Endothelial cell of umbilical vein (primary cell): ENCODE measurements around the gene C10orf105. TPM values are rescaled to one million over a fixed set of nuclear protein-coding genes. Genes with fewer than 3 reads are reported as not detected.

Experiments used
- BruUV-seq: library from RNA; stranded (reverse); fragments of 400-500 nt; replicated peaks from 2 replicates; lab custom pipeline; 2021; lab: Mats Ljungman, UMichigan
- CTCF ChIA-PET: fragments of 300-600, 350-600 bp; sonication (Branson Sonifier 250); formaldehyde crosslinking; loops from one replicate; lab custom pipeline; 2021; ENCODE audit warnings: antibody characterized with exemption, inconsistent platforms; lab: Charles Lee
- POLR2A ChIA-PET: fragments of 300-600, 350-600 bp; sonication (Branson Sonifier 250); formaldehyde crosslinking; loops from one replicate; lab custom pipeline; 2021; ENCODE audit warnings: antibody characterized with exemption, inconsistent platforms; lab: Charles Lee
- DNase-seq: peaks from one replicate; pipeline ENCODE4 v3.0.0-alpha.2; 2011; ENCODE audit warnings: low read depth, low spot score
- FAIRE-seq: peaks from 2 replicates; lab custom pipeline; 2011; peaks lifted over from hg19 to GRCh38; lab: Jason Lieb, UNC
- H2AFZ ChIP-seq: 2 replicates; pipeline ENCODE4 v1.6.0; 2012; ENCODE audit warnings: low read depth, low read length, control low read depth, inconsistent platforms
- H3K27ac ChIP-seq: 2 replicates; pipeline ENCODE4 v1.5.1; 2011; ENCODE audit warnings: low read depth, mild to moderate bottlenecking, control low read depth, low read length, moderate library complexity; ENCODE audit not compliant: insufficient read depth
- H3K27me3 ChIP-seq, 2 experiments: 2 replicates each; pipeline versions ENCODE4 v1.6.0 to v1.6.1; 2011; ENCODE audit warnings: low read length in 2 of 2, mixed read lengths in 1 of 2; ENCODE audit not compliant: control insufficient read depth in 2 of 2, insufficient read depth in 2 of 2
- H3K36me3 ChIP-seq, 2 experiments: 2 replicates in 1 of 2; 3 replicates in 1 of 2; pipeline ENCODE4 v1.5.1; 2011; ENCODE audit warnings: low read length in 2 of 2, mild to moderate bottlenecking in 1 of 2, moderate library complexity in 1 of 2; ENCODE audit not compliant: control insufficient read depth in 2 of 2, insufficient read depth in 2 of 2; ENCODE audit errors: extremely low read depth in 1 of 2
- H3K4me1 ChIP-seq: 3 replicates; pipeline ENCODE4 v1.5.1; 2011; ENCODE audit warnings: mild to moderate bottlenecking, low read length; ENCODE audit not compliant: control insufficient read depth, insufficient read depth; ENCODE audit errors: extremely low read depth
- H3K4me2 ChIP-seq: 2 replicates; pipeline ENCODE4 v1.6.1; 2011; ENCODE audit warnings: low read length, control low read depth, mixed read lengths; ENCODE audit not compliant: insufficient read depth
- H3K4me3 ChIP-seq, 3 experiments: fragments of 200-600 bp in 1 of 3; sonication (generic), shearing (Covaris generic) in 1 of 3; replicated peaks in 1 of 3; 2 replicates each; pipeline ENCODE4 v1.5.1; 2011 to 2016; ENCODE audit warnings: control low read depth in 3 of 3, low read length in 3 of 3, mild to moderate bottlenecking in 2 of 3, inconsistent platforms in 1 of 3, low read depth in 1 of 3, moderate library complexity in 1 of 3; ENCODE audit not compliant: insufficient read depth in 1 of 3
- H3K79me2 ChIP-seq: 2 replicates; pipeline ENCODE4 v1.6.0; 2012; ENCODE audit warnings: low read length, inconsistent platforms; ENCODE audit not compliant: control insufficient read depth, insufficient read depth
- H3K9ac ChIP-seq: replicated peaks from 2 replicates; pipeline ENCODE3; 2011; ENCODE audit warnings: low read length, control low read depth; ENCODE audit not compliant: insufficient read depth; ENCODE audit errors: extremely low read depth
- H3K9me1 ChIP-seq: replicated peaks from 3 replicates; pipeline ENCODE4 v1.6.0; 2011; ENCODE audit warnings: mild to moderate bottlenecking, low read length; ENCODE audit not compliant: control insufficient read depth, insufficient read depth; ENCODE audit errors: extremely low read depth
- H3K9me3 ChIP-seq: replicated peaks from 2 replicates; pipeline ENCODE4 v1.5.1; 2012; ENCODE audit warnings: low read length, inconsistent platforms; ENCODE audit not compliant: control insufficient read depth, insufficient read depth
- H4K20me1 ChIP-seq: replicated peaks from 2 replicates; pipeline ENCODE3; 2011; ENCODE audit warnings: mild to moderate bottlenecking, low read length; ENCODE audit not compliant: control insufficient read depth, insufficient read depth; ENCODE audit errors: extremely low read depth
- CTCF ChIP-seq, 2 donors: IDR thresholded peaks; 1 replicate in 1 of 2; 2 replicates in 1 of 2; pipeline ENCODE4 v1.5.1; 2011; ENCODE audit warnings: low read length in 2 of 2, mild to moderate bottlenecking in 2 of 2, moderate library complexity in 2 of 2, control low read depth in 1 of 2, inconsistent platforms in 1 of 2, low read depth in 1 of 2; ENCODE audit not compliant: insufficient read depth in 1 of 2; ENCODE audit errors: extremely low read depth in 1 of 2
- EZH2 ChIP-seq: IDR thresholded peaks from 2 replicates; pipeline ENCODE4 v1.6.1; 2012; ENCODE audit warnings: borderline replicate concordance, low read depth, mild to moderate bottlenecking, moderate library complexity, low read length, inconsistent platforms; ENCODE audit not compliant: severe bottlenecking
- FOS ChIP-seq: IDR thresholded peaks from 2 replicates; pipeline ENCODE4 v1.6.1; 2011; ENCODE audit warnings: mild to moderate bottlenecking, low read length, moderate library complexity, borderline replicate concordance; ENCODE audit not compliant: insufficient read depth
- GATA2 ChIP-seq: IDR thresholded peaks from 2 replicates; pipeline ENCODE4 v1.7.0; 2011; ENCODE audit warnings: low read depth, mild to moderate bottlenecking, moderate library complexity, mixed read lengths, low read length; ENCODE audit not compliant: insufficient read length, insufficient read depth
- JUN ChIP-seq: IDR thresholded peaks from 2 replicates; pipeline ENCODE4 v1.6.1; 2011; ENCODE audit warnings: borderline replicate concordance, low read depth; ENCODE audit not compliant: insufficient read length, insufficient read depth
- MAX ChIP-seq: IDR thresholded peaks from 2 replicates; pipeline ENCODE4 v1.6.1; 2011; ENCODE audit not compliant: insufficient read depth, insufficient read length
- MYC ChIP-seq: IDR thresholded peaks from one replicate; pipeline ENCODE4 v1.6.1; 2011; ENCODE audit warnings: mild to moderate bottlenecking, low read depth, low read length
- POLR2A ChIP-seq: IDR thresholded peaks from 2 replicates; pipeline ENCODE4 v1.6.1; 2012; ENCODE audit warnings: low read depth, mild to moderate bottlenecking, control low read depth, low read length
- POLR2AphosphoS5 ChIP-seq: IDR thresholded peaks from 2 replicates; pipeline ENCODE4 v1.6.1; 2012; ENCODE audit warnings: low read depth, mild to moderate bottlenecking, control low read depth, low read length, moderate library complexity; ENCODE audit not compliant: insufficient read depth
- dilution Hi-C: fragments of 300-500 bp; cut with MboI; formaldehyde crosslinking; loops from one replicate; pipeline ENCODE4 v1.15.0; 2019; ENCODE audit warnings: low sequenced_read_pairs; ENCODE audit not compliant: extremely low pct_ligation_motif_present
- intact Hi-C: fragments of 100-400 bp; cut with micrococcal nuclease; formaldehyde crosslinking; loops from one replicate; pipeline ENCODE4 v1.10.0; 2022
- polyA plus RNA-seq, 4 experiments: library from polyadenylated mRNA; depleted of rRNA in 3 of 4; stranded (reverse) in 3 of 4; unstranded in 1 of 4; fragments of >200 nt; gene quantifications; 2 replicates each; pipeline versions ENCODE4 v1.2.1 to v1.2.3, GENCODE V29; 2011 to 2012; ENCODE audit warnings: missing spikeins in 1 of 4
- total RNA-seq: library from RNA; stranded (reverse); gene quantifications from 2 replicates; pipeline ENCODE4 v1.2.3, GENCODE V29; 2021

The C10orf105 gene
- total and polyA plus RNA-seq, 2 donors (not counting 3 experiments of a cell fraction or from before 2014, with no cell fraction given), result not detected

- Histone ChIP-seq H3K9me1 (no peaks in the 10 kb centered on the region), H3K27me3 (peaks cover 3 to 4% of the 10 kb centered on the region in 2 experiments), H3K4me2 (no peak overlapping the region), H3K4me1 (no peaks in the 10 kb centered on the region), H3K4me3 (no peak overlapping the region), H3K79me2 (no peaks in the 10 kb centered on the region), H3K36me3 (no peaks in the 10 kb centered on the region), H2AFZ (no peak overlapping the region), H4K20me1 (no peaks in the 10 kb centered on the region), H3K9ac (no peak overlapping the region), H3K9me3 (no peaks in the 10 kb centered on the region), H3K27ac (no peak overlapping the region)
- no peak for DNase-seq
- BruUV-seq, result no TSS peak
- POLR2A ChIA-PET, result no interaction called here
- CTCF ChIA-PET, result interaction anchor here (1.0 kb wide), 1 partner anchor 12 kb away, joined by 5 read pairs; the partner anchor contains the start of gene VSIR
- TF ChIP-seq MAX (no peak), MYC (no peak), EZH2 (no peak), GATA2 (no peak), CTCF (IDR thresholded peaks at IDR 0.05; ENCODE audit: extremely low read depth in 1 of 2, insufficient read depth in 1 of 2, low read depth in 1 of 2, low read length in 2 of 2) (no peak), JUN (no peak), POLR2A (no peak), POLR2AphosphoS5 (no peak), FOS (no peak)
- dilution Hi-C loops, result no loop called here
- no peak for FAIRE-seq
- intact Hi-C loops, result no loop called here
These were observed 41.5 kb upstream of the C10orf105 start for GRCh38 chr10:71761105-71761511.
